GM18517 (cell line): ENCODE results near the gene NADSYN1.

Experiments
- ATAC-seq: cut with Tn5 transposase; IDR thresholded peaks from one replicate; pipeline ENCODE4 v1.9.1; 2021; ENCODE audit warnings: mild to moderate bottlenecking, moderate library complexity; ENCODE audit not compliant: unreplicated experiment

NADSYN1 gene

DNA sequence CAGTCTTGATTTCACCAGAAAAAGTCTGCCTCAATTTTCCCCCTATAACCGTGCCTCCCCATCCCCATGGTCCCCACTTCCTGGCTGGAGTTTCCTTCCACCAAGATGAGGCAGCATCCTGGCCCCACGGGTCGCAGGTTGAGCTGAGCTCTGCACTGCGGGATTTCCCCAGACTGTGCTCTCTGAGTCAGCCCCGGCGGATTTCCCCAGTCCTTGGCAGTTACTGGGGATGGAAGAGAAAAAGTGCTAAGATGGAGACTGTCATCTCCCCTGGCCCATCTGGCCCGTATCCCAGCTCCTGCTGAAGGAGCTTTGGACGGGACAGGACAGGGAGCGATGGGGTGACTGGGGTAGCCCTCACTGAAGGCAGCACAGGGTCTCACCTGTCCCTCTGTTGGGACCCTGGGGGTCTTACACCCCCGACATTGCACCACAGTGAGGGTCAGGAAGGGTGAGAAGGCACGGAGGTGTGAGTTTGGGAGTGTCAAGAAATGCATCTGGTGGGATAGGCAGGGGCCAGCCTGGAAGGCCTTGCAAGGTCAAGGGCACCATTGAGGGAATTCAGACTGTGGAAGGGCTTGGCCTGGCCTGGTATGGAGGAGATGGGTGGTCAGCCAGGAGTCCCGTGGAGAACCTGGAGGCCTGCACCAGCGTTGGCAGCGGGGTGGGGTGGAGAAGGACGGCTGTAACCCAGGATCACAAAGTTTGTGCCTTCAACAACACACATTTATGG, 36.5 kb downstream of the NADSYN1 start:
- no peak for ATAC-seq

DNA sequence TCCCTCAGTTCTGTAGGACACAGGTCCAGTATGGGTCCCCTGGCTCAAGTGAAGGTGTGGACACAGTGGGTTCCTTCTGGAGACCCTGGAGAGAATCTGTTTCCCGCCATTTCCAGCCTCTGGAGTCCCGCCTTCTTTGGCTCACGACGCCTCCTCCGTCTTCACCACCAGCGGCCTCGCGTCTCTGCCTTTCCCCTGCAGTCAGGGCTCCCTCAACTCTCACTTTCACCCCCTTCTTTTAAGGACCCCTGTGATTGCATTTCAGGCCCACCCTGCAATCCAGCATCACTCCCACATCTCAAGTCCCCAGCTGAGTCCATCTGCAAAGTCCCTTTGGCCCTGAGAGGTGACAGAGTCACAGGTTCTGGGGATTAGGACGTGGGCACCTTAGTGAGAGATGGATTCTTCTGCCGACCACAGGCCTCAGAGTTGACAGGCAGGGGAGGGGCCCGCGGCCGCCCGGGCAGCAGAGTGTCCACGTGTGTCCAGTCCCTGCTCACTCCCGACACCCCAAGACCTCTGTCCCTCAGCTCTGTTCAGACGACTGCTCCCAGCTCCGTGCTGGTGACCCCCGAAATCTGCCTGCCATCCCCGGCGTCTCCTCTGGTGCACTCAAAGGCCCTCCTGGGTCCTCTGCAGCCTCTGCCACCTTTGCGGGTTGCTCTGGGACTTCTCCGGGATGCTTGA, 37.2 kb downstream of the NADSYN1 start:
- ATAC-seq: no peak

DNA sequence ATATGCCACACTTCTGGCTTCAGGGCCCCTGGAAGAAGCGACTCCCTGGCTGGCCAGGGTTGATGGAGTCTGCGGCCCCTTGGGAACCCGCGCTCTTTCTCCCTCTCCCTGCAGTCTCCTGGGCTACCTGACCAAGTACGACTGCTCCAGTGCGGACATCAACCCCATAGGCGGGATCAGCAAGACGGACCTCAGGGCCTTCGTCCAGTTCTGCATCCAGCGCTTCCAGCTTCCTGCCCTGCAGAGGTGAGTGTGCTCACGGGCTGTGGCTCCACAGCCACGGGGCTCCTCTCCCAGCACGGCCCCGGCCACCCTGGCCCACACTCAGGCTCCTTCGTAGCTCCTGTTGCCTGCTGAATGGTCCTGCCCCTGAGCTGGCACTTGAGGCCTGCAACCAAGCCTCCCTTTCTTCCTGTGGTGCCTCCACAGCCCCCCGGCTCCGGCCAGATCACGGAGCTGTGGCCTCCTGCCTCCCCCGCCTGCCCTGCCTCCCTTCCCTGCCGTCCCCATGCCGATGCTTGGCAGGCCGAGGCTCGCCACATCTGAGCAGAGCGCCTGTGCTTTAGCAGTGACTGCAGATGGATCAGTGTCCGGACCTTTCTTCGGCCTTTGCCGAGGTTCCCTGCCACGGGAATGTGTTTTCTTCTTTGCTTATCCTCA, 37.9 kb downstream of the NADSYN1 start:
- ATAC-seq: no peak

DNA sequence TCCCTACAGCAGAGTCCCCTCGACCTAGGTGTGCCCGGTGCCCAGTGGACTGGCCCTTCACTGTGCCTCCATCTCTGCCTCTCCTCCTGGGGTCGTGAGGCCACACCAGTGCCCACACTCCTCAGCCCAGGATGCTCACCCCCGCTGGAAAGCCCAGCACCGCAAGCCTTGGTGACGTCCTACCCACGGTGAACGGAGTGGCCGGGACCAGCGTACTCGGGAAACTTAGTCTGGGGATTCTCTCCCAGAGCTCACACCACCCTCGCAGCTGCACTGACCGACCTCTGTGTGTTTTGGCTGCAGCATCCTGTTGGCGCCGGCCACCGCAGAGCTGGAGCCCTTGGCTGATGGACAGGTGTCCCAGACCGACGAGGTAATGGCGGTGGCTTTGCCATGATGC, 38.5 kb downstream of the NADSYN1 start:
- no peak for ATAC-seq

DNA sequence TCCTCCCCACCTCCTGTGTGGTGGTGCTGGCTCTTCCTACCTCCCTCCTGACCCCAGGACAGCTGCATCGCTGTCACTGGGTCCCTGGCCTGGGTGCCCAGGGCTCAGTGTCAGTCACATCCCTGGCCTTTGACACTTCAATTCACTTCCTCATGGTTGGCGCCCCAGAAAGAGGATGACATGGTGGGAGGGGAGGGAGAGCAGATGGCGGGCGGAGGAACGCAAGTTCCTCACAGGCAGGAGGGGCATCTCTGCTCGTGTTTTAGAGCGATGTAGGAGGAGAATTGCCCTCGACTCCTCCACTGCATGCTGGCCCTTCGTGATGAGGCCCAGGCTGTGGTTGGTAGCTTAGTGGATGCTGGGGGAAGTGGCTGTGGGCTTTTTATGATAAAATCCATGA, 38.9 kb downstream of the NADSYN1 start:
- ATAC-seq: no peak

DNA sequence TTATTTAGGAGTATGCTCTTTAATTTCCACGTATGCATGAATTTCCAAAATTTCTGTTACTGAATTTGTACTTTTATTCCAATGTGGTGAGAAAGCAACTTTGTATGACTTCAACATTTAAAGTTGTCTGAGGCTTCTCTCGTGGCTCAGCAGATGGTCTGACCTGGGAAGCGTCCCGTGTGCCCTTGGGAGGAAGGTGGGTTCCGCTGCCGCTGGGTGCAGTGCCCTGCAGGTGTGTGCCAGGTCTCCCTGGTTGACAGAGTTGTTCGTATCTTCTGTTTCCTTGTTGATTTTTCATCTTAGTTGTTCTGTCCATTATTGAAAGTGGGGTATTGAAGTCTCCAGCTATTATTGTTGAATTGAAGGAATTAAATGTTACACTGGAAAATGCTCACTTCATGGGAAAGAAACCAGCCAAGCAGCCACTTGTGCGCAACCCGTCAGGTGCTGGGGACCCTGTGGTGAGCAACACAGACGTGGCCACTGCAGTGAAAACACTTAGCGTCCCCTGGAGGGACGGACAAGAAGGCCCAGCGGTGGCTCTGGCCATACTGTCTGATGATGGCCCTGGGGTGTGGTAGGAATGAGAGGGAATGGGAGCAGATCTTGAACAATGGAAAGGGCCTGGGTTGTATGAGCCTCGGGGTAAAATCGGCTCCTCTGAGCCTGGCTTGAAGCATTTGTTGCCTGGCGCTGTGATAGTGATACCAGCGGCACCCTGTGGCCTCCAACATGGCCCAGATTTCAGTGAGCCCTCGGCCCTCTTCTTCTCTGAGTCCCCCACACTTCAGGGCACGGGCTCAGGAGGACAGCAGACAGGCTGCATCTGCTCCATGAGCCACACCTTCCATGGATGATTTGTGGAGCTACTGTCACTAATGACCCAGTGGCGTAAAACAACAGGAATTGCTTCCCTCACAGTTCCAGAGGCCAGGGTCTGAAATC, 42.6 kb downstream of the NADSYN1 start:
- no peak for ATAC-seq

DNA sequence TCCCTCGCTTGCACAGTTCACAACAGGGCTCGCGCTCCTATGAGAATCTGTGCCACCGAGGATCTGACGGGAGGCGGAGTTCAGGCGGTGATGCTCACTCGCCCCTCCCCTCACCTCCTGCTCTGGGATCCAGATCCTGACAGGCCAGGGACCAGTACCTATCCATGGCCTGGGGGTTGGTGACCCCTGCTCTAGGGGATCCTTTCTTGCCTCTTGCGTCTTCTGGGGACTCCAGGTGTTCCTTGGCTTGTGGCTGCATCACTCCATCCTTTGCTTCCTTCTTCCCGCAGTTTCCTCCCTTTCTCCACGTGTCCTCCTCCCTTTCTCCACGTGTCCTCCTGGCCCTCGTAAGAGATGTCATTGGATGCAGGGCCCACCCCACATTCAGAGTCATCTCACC, 43.4 kb downstream of the NADSYN1 start:
- no peak for ATAC-seq

DNA sequence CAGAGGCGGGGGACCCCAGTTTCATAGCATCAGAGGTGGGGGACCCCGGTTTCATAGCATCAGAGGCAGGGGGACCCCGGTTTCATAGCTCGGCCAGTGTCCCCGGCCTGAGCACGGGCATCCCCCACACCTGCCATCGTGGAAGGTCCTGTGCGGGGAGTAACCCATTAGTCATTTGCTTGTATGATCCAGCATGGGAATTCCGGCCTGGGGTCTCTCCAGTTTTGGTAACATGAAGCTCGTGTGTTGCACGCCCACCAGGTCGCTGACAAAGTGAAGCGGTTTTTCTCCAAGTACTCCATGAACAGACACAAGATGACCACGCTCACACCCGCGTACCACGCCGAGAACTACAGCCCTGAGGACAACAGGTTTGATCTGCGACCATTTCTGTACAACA, 45.1 kb downstream of the NADSYN1 start:
- ATAC-seq: no peak

DNA sequence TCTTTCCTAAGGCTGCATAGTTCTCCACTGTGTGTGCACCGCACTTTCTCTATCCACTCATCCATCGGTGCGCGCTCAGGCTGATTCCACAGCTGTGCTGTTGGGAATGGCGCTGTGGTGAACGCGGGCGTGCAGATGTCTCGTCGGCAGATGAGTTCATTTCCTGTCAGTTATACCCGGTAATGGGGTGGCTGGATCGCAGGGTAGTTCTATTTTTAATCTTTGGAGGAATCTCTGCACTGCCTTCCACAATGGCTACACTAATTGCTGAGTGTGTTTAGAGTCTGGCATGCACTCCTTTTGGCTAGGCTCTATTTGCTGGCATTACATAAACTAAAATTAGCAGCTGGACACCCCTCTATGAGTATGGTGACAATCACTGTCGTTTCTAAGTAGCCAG, 46.1 kb downstream of the NADSYN1 start:
- ATAC-seq: no peak

DNA sequence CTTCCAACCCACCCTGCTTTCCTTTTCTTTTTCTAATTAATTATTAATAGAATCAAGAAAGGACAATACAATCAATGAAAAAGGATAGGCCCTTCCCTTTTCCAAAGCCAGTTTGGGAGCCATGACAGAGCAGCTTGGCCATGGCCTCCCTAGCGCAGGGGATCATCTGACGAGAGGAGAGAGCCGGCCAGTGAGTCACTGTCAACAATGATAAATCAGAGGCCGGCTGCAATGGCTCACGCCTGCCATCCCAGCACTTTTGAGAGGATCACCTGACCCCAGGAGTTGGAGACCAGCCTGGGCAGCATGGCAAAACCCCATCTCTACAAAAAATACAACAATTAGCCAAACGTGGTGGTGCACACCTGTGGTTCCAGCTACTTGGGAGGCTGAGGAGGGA, 46.5 kb downstream of the NADSYN1 start:
- no peak for ATAC-seq

DNA sequence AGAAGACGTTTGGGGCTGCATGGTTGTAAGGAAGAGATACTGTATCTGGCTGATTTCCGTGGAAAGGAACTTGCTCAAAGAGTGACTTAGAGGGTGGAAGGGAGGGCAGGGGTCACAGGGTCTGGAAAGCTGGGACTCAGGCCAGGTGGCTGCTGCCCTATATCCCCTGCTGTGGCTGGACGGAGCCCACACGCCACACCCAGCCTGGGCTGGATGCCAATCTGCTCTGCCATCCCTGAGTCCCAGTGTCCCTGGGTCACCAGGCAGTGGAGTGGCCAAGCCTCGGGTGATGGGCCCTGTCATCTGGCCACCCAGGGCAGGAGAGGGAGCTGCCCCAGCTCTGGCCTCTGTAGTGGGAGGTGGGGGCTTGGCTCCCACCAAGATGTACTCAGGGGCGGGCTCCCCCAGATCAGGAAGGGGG, 47.6 kb downstream of the NADSYN1 start:
- no peak for ATAC-seq

DNA sequence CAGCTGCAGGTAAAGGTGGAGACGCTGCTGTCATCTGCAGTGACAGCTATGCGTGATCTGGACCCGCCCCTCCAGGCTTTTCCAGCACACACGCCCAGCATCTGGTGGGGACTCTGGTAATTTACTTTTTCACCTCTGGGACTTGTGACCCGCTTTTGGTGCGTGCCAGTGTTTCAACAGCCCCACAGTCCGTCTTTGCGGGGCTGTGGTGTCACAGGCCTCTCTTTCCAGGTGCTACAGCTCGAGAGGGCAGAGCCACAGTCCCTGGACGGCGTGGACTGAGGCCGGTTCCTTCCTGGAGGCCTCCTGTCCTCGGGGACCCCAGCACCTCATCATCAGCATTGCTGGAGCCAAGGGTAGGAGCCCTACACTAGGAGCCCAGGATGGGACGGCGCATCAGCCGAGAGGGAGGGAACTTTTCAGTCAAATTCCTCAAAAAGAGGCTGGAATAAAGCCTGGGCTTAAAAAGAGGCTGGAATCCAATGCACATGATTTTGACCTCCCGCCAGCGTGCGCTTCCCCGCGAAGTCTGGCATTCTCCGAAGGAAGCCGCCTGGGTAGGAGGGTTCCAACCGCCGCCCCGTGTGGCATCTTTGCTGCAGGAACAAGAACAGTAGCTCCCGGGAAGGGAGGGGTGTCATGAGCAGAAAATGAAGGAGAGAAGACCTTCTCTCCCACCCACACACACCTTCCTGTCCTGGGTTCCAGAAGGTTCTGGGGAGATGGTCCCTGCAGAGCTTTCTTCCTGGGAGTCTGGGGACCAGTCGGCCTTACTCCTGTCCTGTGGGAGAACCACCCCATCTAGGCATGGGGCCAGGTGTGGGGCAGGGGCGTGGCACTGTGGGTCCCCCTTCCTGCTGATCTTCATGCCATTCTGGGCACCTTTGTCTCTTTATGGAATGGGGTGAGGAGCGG, 48.3 kb downstream of the NADSYN1 start:
- no peak for ATAC-seq

DNA sequence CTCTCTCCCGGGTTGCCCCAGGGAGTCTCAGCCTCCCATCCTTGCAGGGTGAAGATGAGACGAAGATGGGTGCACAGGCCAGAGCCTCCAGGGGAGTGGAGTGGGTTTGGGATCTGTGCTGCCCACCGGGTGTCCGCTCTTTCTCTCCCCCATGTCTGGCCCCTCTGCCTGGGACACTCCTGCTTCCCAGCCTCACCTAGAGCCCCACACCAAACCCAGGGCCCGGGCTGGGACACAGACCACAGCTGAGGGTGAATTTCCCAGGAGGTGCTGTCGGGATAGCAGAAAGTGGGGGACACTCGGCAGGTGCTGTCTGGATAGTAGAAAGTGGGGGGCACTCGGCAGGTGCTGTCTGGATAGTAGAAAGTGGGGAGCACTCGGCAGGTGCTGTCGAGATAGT, 49.0 kb downstream of the NADSYN1 start:
- ATAC-seq: no peak

DNA sequence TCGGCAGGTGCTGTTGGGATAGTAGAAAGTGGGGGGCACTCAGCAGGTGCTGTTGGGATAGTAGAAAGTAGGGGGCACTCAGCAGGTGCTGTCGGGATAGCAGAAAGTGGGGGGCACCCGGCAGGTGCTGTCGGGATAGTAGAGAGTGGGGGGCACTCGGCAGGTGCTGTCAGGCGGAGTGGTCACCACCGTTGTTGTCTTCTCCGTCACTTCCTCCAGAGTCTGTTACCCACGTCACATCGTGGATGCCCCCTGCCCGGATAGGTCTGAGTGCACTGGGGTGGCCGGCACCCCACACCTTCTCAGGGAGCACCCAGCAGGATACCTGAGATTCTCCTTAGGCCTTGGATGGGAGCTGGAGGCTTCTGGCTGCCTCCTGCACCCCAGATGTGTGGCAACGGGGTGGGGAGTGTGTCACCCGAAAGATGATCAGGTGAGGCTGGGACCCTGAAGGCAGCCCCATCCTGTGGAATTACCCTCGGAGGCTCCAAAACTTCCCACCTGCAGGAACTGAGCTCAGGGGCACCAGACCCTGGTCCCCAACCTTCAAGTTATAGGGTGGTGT, 50.0 kb downstream of the NADSYN1 start:
- no peak for ATAC-seq

DNA sequence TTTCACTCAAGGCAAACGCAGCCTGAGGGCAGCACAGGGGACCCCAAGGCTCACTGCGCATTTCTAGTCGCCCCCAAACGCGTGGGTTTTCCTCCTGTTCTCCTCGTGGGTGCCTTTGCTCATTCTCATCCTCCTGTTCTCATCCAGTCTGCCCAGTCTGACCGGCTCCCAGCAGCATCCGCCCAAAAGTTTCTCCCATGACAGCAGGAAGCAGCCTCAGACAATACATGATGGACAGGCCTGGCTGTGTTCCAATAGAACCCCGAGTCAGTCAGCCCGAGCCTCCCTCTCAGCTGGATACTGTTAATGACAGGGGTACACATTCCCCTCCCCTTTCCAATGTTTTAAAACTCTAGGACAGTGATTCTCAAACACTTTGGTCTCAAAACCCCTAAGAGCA, 51.5 kb downstream of the NADSYN1 start:
- no peak for ATAC-seq

DNA sequence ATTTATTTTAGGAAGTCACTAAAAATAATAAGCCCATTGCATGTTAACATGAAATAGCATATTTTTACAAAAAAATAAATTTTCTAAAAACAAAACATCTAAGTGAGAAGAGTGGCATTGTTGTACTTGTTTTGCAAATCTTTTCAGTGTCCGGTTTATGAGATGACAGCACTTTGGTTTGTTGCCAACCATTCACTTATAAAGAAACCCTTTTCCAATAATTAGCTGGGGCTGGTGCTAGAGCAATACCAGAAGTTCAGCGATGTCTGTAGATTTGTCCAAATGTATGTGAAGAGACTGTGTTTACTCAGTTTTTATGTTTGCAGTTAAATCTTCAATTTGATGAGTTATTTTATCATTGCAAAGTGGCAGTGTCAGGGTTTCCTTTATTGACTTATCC, 52.0 kb downstream of the NADSYN1 start:
- ATAC-seq: no peak

DNA sequence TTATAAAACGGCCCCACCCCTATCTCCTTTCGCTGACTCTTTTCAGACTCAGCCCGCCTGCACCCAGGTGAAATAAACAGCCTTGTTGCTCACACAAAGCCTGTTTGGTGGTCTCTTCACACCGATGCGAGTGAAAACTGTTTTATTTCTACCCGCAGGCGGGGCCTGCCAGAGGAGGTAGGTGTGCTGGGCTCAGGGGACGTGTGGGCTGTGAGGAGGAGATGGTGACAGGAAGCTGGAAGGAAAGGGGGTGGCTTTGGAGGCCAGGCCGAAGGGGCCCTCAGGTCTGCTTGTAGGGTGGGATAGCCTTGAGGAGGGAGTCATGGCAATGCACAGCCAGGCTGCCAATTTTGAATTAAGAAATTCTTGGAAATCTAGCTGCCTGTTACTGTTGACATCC, 52.8 kb downstream of the NADSYN1 start:
- ATAC-seq: no peak

DNA sequence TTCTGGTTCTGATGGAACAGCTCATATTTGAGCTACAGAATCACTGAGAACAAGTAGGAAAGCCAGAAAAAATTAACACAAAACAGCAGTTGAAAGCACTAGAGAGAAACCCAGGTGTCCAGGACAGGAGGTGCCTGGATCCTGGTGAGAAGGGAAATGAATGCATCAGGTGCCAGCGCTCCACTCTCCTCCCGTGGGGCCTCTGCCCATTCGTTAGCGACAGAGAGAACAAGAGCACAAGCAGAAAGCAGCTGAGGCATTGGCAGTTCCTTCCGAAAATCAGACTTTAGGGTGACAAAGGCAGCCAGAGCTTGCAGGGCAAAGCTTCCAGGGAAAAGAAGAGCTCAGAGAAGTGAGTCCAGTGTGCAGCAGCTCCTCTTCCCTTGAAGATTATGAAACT, 54.1 kb downstream of the NADSYN1 start:
- ATAC-seq: no peak
